Activated naive CD4-positive, alpha-beta T cell treated with Interleukin-2 at 50 U/mL for 16 hours (primary cell): ENCODE measurements around the gene CFHR3.
"Not testable (repeated sequence)": the region's sequence is repeated elsewhere in the genome, so short reads cannot be mapped to it uniquely, and the experiment has no call there.

Experiments used
- DNase-seq: peaks from one replicate; pipeline ENCODE4 v3.0.0-alpha.2; 2020

CFHR3 gene

DNA sequence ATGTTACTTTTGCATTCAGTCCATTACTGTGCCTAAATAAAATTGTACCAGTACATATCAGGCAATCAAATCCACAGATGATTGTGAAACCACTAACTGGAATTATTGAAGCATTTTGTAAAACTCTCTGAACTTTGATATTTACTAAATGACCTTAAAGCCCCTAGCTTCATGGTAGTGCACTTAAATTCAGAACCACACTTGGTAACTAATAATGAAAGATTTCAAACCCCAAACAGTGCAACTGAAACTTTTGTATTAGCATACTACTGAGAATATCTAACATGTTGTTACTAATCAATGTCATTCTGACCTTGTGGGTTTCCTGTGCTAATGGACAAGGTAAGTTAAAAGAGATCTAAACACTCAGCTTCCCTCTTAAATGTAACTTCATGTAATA lies at the start of gene CFHR3:
TSS of gene CFHR3 (plus strand) at position 238 of the 400 bp plus-strand sequence. CDS start at position 285, 47 bp downstream.
- DNase-seq = no peak

DNA sequence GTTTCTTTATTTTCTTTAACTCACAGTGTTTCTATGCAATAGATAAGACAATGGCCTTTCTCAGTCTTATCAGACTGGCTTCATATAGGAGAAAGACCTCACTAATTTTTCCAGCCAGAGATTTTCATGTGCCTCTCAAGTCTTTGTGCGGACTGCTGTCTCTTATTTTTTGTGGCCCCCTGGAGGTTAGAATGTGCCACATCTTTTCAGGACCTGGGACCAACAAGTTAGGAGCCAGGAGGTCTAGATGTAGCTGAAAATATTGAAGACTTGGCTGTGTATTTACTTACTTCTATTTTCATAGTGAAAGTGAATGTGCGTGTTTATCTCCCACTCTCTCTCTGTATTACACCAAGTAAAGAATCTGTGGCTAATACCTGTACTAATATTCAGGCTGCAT lies 42.1 kb upstream of the CFHR3 start:
- DNase-seq = no peak

DNA sequence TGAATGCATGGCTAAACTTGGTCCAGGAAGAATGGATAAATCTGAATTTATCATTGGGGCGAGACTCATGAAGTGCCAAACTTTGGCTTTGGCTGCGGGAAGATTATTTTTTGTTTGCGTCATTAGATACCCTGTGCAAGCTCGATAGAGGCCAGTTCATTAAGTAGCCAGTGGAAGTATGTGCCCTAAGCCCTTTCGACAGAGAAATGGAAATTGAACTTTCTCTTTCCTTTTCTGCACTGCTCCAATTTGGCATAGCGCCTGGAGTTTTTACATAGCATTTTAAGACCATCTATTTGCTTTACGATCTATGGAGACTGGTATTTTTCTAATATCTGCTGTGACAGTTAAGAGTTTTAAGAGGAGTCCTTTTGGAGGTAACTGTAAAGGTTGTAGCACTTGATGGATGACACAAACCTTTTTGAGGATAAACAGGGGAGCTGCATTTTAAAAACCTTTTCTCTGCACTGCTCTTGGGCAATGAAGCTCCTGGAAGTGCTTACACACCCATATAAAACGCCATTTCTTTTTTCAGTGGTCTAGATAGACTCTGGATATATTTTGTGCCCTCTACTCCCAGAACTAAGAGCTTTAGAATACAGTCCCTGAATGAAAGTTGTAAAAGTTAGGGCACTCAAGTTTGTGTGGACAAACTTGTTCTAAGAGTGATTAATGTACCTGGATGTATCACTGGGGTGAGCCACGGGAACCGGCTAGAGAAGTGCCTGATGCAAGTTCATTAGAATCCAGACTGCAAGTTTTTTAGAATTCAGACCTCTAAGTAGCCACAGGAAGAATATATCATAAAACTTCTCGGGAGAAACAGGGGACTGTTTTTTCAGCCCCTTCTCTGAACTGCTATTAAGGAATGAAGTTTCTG lies 41.3 kb upstream of the CFHR3 start:
- no peak for DNase-seq

DNA sequence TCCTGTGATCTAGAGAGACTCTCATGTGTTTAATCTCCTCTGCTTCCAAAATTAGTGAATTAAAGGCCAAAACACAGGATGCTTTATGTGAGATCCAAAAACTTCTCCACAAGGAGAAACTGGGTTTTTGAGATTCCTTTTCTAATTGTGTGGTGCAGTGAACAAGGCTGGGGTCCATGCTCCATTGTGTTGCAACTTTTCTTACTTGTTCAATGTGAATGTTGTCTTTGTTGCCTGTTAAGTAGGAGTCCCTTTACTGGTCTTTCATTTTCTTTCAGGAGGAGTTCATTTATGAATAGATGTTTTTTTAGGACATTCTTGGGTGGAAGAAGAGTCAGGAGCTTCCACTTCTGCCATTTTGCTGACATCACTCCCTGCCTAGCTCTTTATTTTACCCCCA lies 40.6 kb upstream of the CFHR3 start:
- DNase-seq = no peak

DNA sequence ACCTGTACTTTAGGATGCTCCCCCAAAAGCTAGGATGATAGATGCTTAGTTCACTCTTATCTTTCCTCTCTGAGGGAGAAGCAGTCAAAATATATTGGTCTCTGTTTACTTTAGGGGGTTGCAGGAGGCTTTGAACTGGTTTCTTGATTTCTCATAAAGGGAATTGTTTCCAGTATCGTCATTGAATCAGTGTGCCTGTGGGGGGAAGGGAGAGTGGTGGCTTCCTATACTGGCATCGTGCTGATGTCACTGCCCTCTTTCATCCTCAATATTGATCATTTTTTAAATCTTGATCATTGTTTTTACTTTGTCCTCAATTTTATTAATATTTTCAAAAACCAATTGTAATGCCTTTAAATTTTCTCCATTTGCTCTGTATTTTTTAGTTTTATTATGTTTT lies 40.2 kb upstream of the CFHR3 start:
- no peak for DNase-seq

DNA sequence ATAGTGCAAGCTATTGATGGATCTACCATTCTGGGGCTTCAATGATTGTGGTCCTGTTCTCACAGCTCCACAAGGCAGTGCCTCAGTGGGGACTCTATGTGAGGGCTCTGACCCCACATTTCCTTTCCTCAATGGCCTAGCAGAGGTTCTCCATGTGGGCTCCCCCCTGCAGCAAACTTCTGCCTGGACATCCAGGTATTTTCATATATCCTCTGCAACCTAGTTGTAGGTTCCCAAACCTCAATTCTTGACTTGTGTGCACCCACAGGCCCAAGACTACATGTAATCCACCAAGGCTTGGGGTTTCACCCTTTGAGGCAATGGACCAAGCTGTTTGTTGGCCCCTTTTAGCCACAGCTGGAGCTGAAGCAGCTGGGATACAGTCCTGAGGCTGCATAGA lies 35.9 kb upstream of the CFHR3 start:
- DNase-seq = no peak

DNA sequence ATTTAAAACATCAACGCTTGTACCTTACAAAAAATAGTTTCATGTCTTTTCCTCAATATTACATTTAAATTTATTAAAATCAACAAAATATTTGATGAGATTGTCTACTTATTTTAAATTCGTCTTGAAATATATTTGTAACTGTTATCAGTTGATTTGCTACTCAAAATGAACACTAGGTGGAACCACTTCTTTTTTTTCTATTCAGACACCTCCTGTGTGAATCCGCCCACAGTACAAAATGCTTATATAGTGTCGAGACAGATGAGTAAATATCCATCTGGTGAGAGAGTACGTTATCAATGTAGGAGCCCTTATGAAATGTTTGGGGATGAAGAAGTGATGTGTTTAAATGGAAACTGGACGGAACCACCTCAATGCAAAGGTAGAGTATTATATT lies 31.4 kb upstream of the CFHR3 start:
- not testable (repeated sequence) for DNase-seq

DNA sequence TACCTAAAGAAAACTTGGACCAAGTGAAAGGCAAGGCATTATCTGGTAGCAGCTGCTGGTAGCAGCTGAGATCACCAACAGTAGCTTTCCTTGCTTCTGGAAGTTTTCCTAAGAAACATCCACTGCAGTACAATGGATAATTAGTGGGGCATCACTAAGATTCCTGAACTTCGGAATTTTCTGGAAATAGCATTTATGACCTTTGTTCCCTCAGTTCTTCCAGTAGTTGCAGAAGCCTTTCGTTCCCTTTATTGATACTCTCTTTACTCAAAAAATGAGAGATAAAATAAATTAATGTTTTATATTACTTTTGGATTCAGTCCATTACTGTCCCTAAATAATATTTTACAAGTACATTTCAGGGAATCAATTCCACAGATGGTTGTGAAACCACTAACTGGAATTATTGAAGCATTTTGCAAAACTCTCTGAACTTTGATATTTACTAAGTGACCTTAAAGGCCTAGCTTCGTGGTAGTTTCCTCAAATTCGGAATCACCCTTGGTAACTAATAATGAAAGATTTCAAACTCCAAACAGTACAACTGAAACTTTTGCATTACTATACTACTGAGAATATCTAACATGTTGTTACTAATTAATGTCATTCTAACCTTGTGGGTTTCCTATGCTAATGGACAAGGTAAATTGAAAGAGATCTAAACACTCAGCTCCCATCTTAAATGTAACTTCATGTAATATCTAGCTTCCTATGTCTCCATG lies 9.5 kb upstream of the CFHR3 start:
- DNase-seq = not testable (repeated sequence)

DNA sequence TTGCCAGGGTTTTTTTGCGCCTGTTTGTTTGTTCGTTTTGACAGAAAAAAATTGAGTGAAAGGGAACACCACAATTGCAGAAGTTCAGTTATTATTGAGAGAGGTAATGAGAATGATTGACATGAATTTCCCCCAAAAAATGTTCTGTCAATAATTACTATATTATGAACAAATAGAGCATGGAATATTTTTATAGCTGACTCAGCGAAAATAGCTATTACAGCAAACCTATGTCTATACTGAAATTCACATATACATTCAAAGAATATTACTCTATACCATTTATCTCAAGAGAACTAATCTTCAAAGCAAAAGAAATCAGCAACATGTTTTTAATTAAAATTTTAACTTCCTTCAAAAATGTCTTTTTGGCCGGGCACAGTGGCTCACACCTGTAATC lies 4.8 kb upstream of the CFHR3 start:
- DNase-seq = not testable (repeated sequence)

DNA sequence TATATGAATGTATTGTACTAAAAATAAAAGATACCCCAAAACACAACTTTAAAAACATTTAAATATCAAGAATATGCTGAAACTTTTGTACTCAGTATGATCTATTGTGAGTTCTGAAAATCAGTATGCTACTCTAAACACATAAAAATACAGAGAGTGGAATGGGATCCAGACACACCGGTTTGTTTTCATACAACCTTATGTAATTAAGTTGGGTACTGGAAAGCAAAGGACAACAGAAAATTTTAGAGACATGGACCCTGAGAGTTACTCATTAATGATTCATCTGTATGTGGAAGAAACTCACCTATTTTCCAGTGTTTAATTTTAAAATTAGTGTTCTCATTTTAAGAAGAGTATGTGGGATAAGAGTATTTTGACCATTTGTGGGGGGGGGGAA lies 927 bp upstream of the CFHR3 start:
- DNase-seq = no peak

DNA sequence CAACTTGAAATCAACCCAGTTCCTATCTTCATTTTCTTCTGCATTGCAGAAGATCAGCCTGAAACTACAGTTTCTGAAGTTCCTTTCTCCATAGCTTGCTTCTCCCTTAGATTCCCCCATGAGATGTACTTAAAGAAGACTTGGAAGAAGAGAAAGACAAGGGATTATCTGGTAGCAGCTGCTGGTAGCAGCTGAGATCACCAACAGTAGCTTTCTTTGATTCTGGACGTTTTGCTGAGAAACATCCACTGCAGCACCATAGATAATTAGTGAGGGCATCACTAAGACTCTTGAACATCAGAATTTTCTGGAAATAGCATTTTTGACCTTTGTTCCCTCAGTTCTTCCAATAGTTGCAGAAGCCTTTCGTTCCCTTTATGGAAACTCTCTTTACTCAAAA lies 465 bp upstream of the CFHR3 start:
- DNase-seq = no peak

DNA sequence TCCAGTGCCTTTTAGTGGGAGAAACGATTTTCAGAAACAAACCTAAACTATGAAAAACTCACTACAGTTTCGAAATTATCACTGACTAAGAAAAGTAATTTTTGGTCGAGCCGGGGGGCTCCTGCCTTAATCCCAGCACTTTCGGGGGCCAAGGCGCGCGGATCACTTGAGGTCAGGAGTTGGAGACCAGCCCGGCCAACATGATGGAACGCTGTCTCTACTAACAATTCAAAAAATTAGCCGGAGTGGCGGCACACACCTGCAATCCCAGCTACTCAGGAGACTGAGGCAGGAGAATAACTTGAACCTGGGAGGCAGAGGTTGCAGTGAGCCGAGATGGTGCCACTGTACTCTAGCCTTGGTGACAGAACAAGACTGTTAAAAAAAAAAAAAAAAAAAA lies 3.0 kb downstream of the CFHR3 start:
- no peak for DNase-seq

DNA sequence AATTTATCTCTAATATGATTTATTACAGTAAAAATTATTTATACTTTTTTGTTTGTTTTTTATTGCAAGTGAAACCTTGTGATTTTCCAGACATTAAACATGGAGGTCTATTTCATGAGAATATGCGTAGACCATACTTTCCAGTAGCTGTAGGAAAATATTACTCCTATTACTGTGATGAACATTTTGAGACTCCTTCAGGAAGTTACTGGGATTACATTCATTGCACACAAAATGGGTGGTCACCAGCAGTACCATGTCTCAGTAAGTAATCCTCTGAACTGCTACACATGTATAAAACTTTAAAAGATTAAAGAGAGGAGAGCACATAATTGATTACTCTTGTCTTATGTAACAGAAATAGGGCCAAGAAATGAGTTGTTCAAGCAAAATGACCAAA lies 4.5 kb downstream of the CFHR3 start:
- DNase-seq = no peak

DNA sequence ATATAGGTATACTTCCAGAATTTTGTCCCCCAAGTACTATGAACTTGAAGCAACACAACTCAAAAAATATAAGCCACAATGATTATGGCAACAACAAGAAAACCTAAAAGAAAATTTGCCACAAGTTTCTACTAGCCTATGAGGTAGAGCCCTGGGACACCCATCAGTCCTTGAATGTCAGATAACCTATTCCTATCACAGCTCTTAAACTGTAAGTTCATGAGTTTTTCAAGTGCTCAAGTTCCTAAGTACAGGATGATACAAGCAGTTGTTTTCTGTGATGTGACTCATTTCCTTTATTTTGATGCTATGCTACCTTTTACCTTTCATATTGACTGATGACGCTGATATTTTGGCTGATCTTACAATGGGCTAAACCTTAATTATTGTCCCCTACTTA lies 16.6 kb downstream of the CFHR3 start:
- DNase-seq = not testable (repeated sequence)

DNA sequence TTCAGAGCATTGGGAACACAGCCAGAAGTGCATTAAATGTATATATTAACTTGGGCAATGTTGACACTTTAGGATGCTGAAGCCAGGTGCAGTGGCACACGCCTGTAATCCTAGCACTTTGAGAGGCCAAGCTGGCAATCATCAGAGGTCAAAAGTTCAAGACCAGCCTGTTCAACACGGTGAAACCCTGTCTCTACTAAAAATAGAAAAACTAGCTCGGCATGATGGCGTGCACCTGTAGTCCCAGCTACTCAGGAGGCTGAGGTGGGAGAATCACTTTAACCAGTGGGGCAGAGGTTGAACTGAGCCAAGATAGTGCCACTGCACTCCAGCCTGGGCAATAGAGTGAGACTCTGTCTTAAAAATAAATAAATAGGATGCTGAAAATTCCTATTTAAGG lies 19.5 kb downstream of the CFHR3 start:
- DNase-seq = not testable (repeated sequence)

DNA sequence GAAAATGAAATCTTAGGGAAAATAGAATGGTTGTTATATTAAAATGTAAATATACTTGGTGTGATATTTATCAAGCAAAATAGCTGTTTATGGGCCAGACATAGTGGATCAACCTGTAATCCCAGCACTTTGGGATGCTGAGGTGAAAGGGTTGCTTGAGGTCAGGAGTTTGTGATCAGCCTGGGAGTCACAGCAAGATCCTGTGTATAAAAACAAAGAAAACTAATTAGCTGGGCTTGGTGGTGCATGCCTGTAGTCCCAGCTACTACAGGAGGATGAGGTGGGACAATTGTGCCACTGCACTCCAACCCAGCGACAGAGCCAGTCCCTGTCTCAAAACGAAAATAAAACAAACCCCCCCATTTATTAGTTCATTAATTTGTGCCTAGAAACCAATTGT lies 23.3 kb downstream of the CFHR3 start:
- DNase-seq = no peak

DNA sequence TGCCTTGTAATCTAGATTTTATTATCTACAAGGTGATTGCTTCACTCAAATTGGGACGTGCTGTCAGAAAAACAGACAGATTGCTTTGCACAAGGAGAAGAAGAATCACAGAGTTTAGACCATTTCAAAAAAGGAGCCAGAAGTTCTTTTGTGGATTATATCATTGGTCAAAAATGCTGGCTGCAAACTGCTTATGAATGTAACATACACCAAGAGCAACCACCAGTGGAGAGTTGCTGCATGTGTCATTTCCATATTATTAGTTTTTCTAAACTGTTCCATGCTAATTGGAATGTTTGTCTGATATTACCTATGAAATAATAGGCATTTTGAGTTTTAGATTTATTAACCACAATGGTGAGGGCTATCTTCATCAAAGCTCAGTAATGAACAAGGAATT lies 27.3 kb downstream of the CFHR3 start:
- DNase-seq = not testable (repeated sequence)

DNA sequence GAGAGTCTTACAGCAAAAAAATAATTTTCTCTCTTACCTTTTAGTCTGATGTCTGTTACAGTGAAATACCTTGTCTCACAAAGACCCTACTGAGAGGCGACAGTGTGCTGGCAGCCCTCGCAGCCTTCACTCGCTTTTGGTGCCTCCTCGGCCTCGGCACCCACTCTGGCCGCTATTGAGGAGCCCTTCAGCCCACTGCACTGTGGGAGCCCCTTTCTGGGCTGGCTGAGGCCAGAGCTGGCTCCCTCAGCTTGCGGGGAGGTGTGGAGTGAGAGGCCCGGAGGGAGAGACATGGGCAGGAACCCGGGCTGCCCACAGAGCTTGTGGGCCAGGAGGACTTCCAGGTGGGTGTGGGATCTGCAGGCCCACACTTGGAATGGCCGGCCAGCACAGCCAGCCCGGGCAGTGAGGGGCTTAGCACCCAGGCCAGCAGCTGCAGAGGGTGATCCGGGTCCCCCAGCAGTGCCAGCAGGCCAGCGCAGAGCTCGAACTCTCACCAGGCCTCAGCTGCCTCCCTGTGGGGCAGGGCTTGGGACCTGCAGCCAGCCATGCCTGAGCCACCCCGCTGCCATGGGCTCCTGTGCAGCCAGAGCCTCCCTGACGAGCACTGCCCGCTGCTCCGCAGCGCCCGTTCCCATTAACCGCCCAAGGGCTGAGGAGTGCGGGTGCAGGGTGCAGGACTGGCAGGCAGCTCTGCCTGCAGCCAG lies 34.0 kb downstream of the CFHR3 start:
- DNase-seq = no peak

DNA sequence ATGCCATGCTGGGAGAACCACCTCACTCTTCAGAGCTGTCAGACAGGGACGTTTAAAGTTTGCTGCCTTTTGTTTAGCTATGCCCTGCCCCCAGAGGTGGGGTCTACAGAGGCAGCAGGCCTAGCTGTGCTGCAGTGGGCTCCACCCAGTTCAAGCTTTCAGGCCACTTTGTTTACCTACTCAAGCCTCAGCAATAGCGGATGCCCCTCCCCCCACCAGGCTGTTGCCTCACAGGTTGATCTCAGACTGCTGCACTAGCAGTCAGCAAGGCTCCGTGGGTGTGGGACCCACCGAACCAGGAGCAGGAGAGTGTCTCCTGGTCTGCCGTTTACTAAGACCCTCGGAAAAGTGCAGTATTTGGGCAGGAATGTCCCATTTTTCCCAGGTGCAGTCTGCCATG lies 42.8 kb downstream of the CFHR3 start:
- DNase-seq = not testable (repeated sequence)

DNA sequence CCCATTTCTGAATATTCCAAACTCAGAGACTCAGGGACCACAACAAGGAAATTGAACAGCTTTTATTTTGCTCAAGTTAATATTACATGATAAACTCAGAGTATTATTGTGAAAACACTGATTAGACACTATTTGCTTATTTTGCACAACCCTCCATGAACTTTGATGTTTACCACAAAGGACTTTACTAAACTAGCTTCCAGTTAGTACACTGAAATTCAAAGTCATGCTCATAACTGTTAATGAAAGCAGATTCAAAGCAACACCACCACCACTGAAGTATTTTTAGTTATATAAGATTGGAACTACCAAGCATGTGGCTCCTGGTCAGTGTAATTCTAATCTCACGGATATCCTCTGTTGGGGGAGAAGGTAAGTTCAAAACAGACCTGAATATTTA lies 44.9 kb downstream of the CFHR3 start, which contains the start of gene CFHR1:
TSS of gene CFHR1 (plus strand) at position 201 of the 400 bp plus-strand sequence. CDS start at position 315, 114 bp downstream.
- not testable (repeated sequence) for DNase-seq

DNA sequence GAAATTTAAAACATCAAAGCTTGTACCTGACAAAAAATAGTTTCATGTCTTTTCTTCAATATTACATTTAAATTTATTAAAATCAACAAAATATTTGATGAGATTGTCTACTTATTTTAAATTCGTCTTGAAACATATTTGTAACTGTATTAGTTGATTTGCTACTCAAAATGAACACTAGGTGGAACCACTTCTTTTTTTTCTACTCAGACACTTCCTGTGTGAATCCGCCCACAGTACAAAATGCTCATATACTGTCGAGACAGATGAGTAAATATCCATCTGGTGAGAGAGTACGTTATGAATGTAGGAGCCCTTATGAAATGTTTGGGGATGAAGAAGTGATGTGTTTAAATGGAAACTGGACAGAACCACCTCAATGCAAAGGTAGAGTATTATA lies 53.2 kb downstream of the CFHR3 start:
- DNase-seq = not testable (repeated sequence)
